Fibroblast of lung (primary cell): ENCODE measurements around the gene SCFD2. TPM values are rescaled to one million over a fixed set of nuclear protein-coding genes. Genes with fewer than 3 reads are reported as not detected.

Experiments
- DNase-seq, 2 donors: peaks; one replicate each; pipeline versions ENCODE4 v3.0.0 to v3.0.0-alpha.2; 2010; ENCODE audit warnings: low read depth in 2 of 2
- H2AFZ ChIP-seq: 2 replicates; pipeline ENCODE4 v1.5.1; 2012; ENCODE audit warnings: low read length, control low read depth, inconsistent platforms
- H3K27ac ChIP-seq: 2 replicates; pipeline ENCODE4 v1.5.1; 2011; ENCODE audit warnings: low read length, control low read depth; ENCODE audit not compliant: insufficient read depth
- H3K27me3 ChIP-seq: 2 replicates; pipeline ENCODE4 v1.5.1; 2011; ENCODE audit warnings: mild to moderate bottlenecking, low read length; ENCODE audit not compliant: control insufficient read depth, insufficient read depth
- H3K36me3 ChIP-seq: 2 replicates; pipeline ENCODE4 v1.5.1; 2011; ENCODE audit warnings: low read length; ENCODE audit not compliant: control insufficient read depth, insufficient read depth
- H3K4me1 ChIP-seq: 2 replicates; pipeline ENCODE4 v1.5.1; 2011; ENCODE audit warnings: low read length; ENCODE audit not compliant: control insufficient read depth, insufficient read depth; ENCODE audit errors: extremely low read depth
- H3K4me2 ChIP-seq: 2 replicates; pipeline ENCODE4 v1.5.1; 2011; ENCODE audit warnings: low read length, control low read depth; ENCODE audit not compliant: insufficient read depth; ENCODE audit errors: extremely low read depth
- H3K4me3 ChIP-seq, 4 experiments: fragments of 200-600 bp in 1 of 4; sonication (generic) in 1 of 4; replicated peaks in 1 of 4; 2 replicates each; pipeline ENCODE4 v1.5.1; 2011 to 2016; ENCODE audit warnings: low read length in 4 of 4, low read depth in 3 of 4, mild to moderate bottlenecking in 3 of 4, control low read depth in 2 of 4, inconsistent platforms in 1 of 4, mixed read lengths in 1 of 4; ENCODE audit not compliant: insufficient read depth in 1 of 4; ENCODE audit errors: control extremely low read depth in 1 of 4
- H3K79me2 ChIP-seq: 2 replicates; pipeline ENCODE4 v1.5.1; 2012; ENCODE audit warnings: mild to moderate bottlenecking, low read length, inconsistent platforms; ENCODE audit not compliant: control insufficient read depth, insufficient read depth
- H3K9ac ChIP-seq: 2 replicates; pipeline ENCODE4 v1.5.1; 2011; ENCODE audit warnings: mild to moderate bottlenecking, low read length, control low read depth; ENCODE audit not compliant: insufficient read depth
- H3K9me3 ChIP-seq: 2 replicates; pipeline ENCODE4 v1.5.1; 2012; ENCODE audit warnings: low read depth, low read length; ENCODE audit not compliant: control insufficient read depth, insufficient read depth
- H4K20me1 ChIP-seq: 2 replicates; pipeline ENCODE4 v1.5.1; 2011; ENCODE audit warnings: low read length; ENCODE audit not compliant: control insufficient read depth, insufficient read depth; ENCODE audit errors: extremely low read depth
- EZH2 ChIP-seq: IDR thresholded peaks from 2 replicates; pipeline ENCODE4 v1.5.1; 2012; ENCODE audit warnings: low read length, control low read depth, mild to moderate bottlenecking; ENCODE audit errors: missing control alignments
- polyA plus RNA-seq, 2 donors: library from polyadenylated mRNA; depleted of rRNA in 1 of 2; stranded (reverse) in 1 of 2; unstranded in 1 of 2; fragments of >200 nt; gene quantifications; 2 replicates each; pipeline ENCODE4 v1.2.1, GENCODE V29; 2011 to 2012; ENCODE audit warnings: missing spikeins in 1 of 2
- total RNA-seq: library from RNA; depleted of rRNA; stranded (reverse); fragments of >200 nt; gene quantifications from 2 replicates; pipeline ENCODE4 v1.2.1, GENCODE V29; 2014
- TF ChIP-seq, protein P1 (sequence below), 2 donors: IDR thresholded peaks in 1 of 2; conservative IDR thresholded peaks in 1 of 2; 1 replicate in 1 of 2; 2 replicates in 1 of 2; pipeline ENCODE4 v1.5.1; 2011 to 2012; ENCODE audit warnings: low read length in 2 of 2, control low read depth in 1 of 2, inconsistent platforms in 1 of 2, low read depth in 1 of 2, mild to moderate bottlenecking in 1 of 2

Gene SCFD2
- total and polyA plus RNA-seq, 2 donors (not counting 1 experiment from before 2014, with no cell fraction given), result 16.2 to 23.1 TPM

DNA sequence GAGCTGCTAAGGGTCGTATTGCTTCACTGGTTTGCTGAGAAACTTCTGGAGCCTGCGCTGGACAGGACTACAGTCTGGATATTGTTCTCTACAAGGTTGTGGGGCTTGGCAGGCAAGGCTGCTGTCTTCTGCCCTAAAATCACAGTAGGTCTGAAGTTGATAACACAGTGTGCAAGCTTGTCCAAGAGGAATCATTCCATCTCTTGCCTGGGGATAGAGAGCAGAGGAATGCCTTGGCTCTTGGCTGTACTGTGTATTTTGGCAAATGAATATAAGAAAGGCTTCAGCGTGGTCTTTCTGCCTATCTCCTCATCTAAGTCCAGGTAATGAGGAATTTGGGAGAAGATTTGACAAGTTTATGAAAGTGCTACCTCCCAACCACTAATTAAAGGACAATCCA lies 513.1 kb downstream of the SCFD2 start:
- Histone ChIP-seq H3K4me1 (peaks cover 11% of the 10 kb centered on the region), H4K20me1 (no peaks in the 10 kb centered on the region), H3K36me3 (no peaks in the 10 kb centered on the region), H3K4me3 (no peak overlapping the region), H3K27me3 (peaks cover 2% of the 10 kb centered on the region), H3K27ac (peak overlapping the region; percentile 7), H3K79me2 (no peaks in the 10 kb centered on the region), H3K9ac (no peak overlapping the region), H2AFZ (no peak overlapping the region), H3K4me2 (peak overlapping the region; percentile 54), H3K9me3 (no peaks in the 10 kb centered on the region)
- peak in 1 of 2 donors; percentile 32 for DNase-seq
- TF ChIP-seq EZH2, result no peak
- TF ChIP-seq, protein P1, sequence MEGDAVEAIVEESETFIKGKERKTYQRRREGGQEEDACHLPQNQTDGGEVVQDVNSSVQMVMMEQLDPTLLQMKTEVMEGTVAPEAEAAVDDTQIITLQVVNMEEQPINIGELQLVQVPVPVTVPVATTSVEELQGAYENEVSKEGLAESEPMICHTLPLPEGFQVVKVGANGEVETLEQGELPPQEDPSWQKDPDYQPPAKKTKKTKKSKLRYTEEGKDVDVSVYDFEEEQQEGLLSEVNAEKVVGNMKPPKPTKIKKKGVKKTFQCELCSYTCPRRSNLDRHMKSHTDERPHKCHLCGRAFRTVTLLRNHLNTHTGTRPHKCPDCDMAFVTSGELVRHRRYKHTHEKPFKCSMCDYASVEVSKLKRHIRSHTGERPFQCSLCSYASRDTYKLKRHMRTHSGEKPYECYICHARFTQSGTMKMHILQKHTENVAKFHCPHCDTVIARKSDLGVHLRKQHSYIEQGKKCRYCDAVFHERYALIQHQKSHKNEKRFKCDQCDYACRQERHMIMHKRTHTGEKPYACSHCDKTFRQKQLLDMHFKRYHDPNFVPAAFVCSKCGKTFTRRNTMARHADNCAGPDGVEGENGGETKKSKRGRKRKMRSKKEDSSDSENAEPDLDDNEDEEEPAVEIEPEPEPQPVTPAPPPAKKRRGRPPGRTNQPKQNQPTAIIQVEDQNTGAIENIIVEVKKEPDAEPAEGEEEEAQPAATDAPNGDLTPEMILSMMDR (conservative IDR thresholded peaks at IDR 0.05 in 1 of 2, IDR thresholded peaks at IDR 0.05 in 1 of 2; ENCODE audit: low read depth in 1 of 2, low read length in 2 of 2), result no peak

DNA sequence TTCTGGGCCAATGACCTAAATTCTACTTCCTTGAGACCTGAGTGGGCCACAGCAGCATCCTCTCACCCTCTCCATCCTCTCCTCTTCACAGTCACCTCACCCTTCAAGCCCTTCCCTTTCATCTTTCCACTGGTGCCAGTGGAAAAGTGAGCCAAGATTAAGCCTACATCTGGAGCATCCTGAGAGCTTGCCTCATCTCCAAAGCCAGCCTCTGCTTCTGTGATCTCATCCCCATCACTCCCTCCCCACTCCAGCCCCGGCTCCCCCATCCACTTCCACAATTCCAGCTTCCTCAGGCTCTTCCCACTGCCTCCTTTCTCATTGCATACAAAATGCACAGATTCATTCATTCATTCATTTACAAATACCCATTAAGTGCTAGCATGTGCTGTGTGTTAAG lies 513.8 kb downstream of the SCFD2 start:
- no peak for DNase-seq
- no peak overlapping the region for H3K9ac ChIP-seq
- H3K4me1 ChIP-seq, result peaks cover 11% of the 10 kb centered on the region
- no peak for TF ChIP-seq EZH2
- TF ChIP-seq, protein P1 (conservative IDR thresholded peaks at IDR 0.05 in 1 of 2, IDR thresholded peaks at IDR 0.05 in 1 of 2; ENCODE audit: low read depth in 1 of 2, low read length in 2 of 2), result no peak
- peaks cover 1% of the 10 kb centered on the region for H3K27me3 ChIP-seq
- H3K27ac ChIP-seq, result no peak overlapping the region
- no peak overlapping the region for H3K4me3 ChIP-seq
- no peak overlapping the region for H2AFZ ChIP-seq
- H3K36me3 ChIP-seq, result no peaks in the 10 kb centered on the region
- no peaks in the 10 kb centered on the region for H3K9me3 ChIP-seq
- H4K20me1 ChIP-seq, result no peaks in the 10 kb centered on the region
- H3K79me2 ChIP-seq, result no peaks in the 10 kb centered on the region
- no peak overlapping the region for H3K4me2 ChIP-seq

DNA sequence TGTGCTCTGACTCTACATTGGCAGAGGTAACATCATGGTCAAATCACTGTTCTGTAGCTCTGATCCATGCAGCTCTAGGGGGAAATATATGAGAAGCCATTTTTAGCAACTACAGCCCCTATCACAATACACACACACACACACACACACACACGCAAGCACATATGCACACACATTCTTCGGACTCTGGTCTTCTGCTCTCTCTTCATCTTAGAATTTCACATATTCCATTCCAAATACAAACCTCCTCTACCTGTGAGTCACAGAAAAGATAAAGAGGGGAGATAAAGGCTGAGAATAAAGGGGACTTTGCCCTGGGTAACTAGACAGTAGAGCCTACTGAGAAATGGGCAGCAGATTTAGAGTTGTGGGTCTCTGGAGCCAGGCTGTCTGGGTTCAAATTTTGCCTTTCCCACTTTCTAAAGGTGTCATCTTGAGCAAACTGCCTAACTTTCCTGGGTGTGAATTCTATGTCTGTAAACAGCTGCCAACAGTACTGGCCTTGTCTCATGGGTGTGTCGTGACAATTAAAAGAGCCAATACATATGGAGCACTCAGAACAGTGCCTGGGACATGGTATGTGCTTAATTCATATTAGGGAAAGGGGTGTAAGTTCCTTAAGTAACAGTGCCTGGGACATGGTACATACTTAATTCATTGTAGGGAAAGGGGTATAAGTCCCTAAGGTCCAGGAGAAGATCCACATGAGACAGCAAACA lies 515.3 kb downstream of the SCFD2 start:
- Histone ChIP-seq H3K4me3 (no peak overlapping the region), H3K4me2 (no peak overlapping the region), H3K9ac (no peak overlapping the region), H4K20me1 (no peaks in the 10 kb centered on the region), H3K36me3 (no peaks in the 10 kb centered on the region), H3K27ac (no peak overlapping the region), H3K9me3 (no peaks in the 10 kb centered on the region), H3K79me2 (no peaks in the 10 kb centered on the region), H3K27me3 (no peaks in the 10 kb centered on the region), H2AFZ (no peak overlapping the region), H3K4me1 (peaks cover 11% of the 10 kb centered on the region)
- no peak for DNase-seq
- no peak for TF ChIP-seq EZH2
- TF ChIP-seq, protein P1 (conservative IDR thresholded peaks at IDR 0.05 in 1 of 2, IDR thresholded peaks at IDR 0.05 in 1 of 2; ENCODE audit: low read depth in 1 of 2, low read length in 2 of 2), result no peak
